ENCODE data around the gene CORO1C. TPM values are rescaled to one million over a fixed set of nuclear protein-coding genes. Genes with fewer than 3 reads are reported as not detected.

CORO1C gene
- polyA plus RNA-seq, 2 of the 4 experiments (the other 2 are of a cell fraction), result 166 to 245 TPM

GRCh38 chr12:108722992-108723766, 8.1 kb downstream of the CORO1C start (continued):
- 0 out of 2 replicates have a peak, but pooled peaks have one; percentile 22 for TF ChIP-seq NFE2L2 (conservative IDR thresholded peaks at IDR 0.05; ENCODE audit: low read length)
- no peak for TF ChIP-seq RCOR1 (IDR thresholded peaks at IDR 0.05; ENCODE audit: low read depth, low read length)
- TF ChIP-seq NR3C1 (IDR thresholded peaks at IDR 0.05), result no peak
- TF ChIP-seq POLR2AphosphoS2 (conservative IDR thresholded peaks at IDR 0.05; ENCODE audit: low read length), result 0 out of 2 replicates have a peak, but pooled peaks have one; percentile 38
- no peak for TF ChIP-seq TP53 (CRISPR knock-in tag; IDR thresholded peaks at IDR 0.05)
- TF ChIP-seq SMC3 (IDR thresholded peaks at IDR 0.05), result no peak
- TF ChIP-seq KDM5A (IDR thresholded peaks at IDR 0.05), result no peak
- peak; percentile 71 for TF ChIP-seq JUNB (IDR thresholded peaks at IDR 0.05)
- no peak for TF ChIP-seq HEYL (CRISPR knock-in tag; IDR thresholded peaks at IDR 0.05)
- TF ChIP-seq HOXB13 (CRISPR knock-in tag; IDR thresholded peaks at IDR 0.05; ENCODE audit: low read depth), result no peak
- TF ChIP-seq RARB (CRISPR knock-in tag; IDR thresholded peaks at IDR 0.05), result no peak
- no peak for TF ChIP-seq ZC3H11A (IDR thresholded peaks at IDR 0.05)
- TF ChIP-seq, protein P1, sequence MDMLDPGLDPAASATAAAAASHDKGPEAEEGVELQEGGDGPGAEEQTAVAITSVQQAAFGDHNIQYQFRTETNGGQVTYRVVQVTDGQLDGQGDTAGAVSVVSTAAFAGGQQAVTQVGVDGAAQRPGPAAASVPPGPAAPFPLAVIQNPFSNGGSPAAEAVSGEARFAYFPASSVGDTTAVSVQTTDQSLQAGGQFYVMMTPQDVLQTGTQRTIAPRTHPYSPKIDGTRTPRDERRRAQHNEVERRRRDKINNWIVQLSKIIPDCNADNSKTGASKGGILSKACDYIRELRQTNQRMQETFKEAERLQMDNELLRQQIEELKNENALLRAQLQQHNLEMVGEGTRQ (IDR thresholded peaks at IDR 0.05), result peak; percentile 44
- no peak for TF ChIP-seq REST (IDR thresholded peaks at IDR 0.05)
- TF ChIP-seq EP300 (IDR thresholded peaks at IDR 0.05), result peak in 1 of 2 experiments; percentile 28; a peak in 1 of 5 replicates
- 0 out of 4 replicates have a peak, but pooled peaks of 1 of the 2 experiments have one; percentile 2 for TF ChIP-seq CEBPB (IDR thresholded peaks at IDR 0.05)
- no peak for TF ChIP-seq FOSB (CRISPR knock-in tag; IDR thresholded peaks at IDR 0.05)
- no peak for TF ChIP-seq KDM1A (IDR thresholded peaks at IDR 0.05; ENCODE audit: low read depth)
- no peak for TF ChIP-seq ZNF302 (CRISPR knock-in tag; IDR thresholded peaks at IDR 0.05)
- TF ChIP-seq, protein P2, sequence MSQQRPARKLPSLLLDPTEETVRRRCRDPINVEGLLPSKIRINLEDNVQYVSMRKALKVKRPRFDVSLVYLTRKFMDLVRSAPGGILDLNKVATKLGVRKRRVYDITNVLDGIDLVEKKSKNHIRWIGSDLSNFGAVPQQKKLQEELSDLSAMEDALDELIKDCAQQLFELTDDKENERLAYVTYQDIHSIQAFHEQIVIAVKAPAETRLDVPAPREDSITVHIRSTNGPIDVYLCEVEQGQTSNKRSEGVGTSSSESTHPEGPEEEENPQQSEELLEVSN (IDR thresholded peaks at IDR 0.05; ENCODE audit: borderline replicate concordance, low read depth), result no peak
- no peak for TF ChIP-seq NPAS2 (CRISPR knock-in tag; IDR thresholded peaks at IDR 0.05; ENCODE audit: borderline replicate concordance)
- TF ChIP-seq EHMT2 (IDR thresholded peaks at IDR 0.05; ENCODE audit: low read depth), result no peak
- no peak for TF ChIP-seq SREBF2 (IDR thresholded peaks at IDR 0.05)
- TF ChIP-seq EHF (CRISPR knock-in tag; IDR thresholded peaks at IDR 0.05), result no peak
- no peak for TF ChIP-seq CTCF (IDR thresholded peaks at IDR 0.05)
- TF ChIP-seq, protein P3, sequence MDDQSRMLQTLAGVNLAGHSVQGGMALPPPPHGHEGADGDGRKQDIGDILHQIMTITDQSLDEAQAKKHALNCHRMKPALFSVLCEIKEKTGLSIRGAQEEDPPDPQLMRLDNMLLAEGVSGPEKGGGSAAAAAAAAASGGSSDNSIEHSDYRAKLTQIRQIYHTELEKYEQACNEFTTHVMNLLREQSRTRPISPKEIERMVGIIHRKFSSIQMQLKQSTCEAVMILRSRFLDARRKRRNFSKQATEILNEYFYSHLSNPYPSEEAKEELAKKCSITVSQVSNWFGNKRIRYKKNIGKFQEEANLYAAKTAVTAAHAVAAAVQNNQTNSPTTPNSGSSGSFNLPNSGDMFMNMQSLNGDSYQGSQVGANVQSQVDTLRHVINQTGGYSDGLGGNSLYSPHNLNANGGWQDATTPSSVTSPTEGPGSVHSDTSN (IDR thresholded peaks at IDR 0.05), result no peak
- TF ChIP-seq HDAC2 (IDR thresholded peaks at IDR 0.05), result no peak
- TF ChIP-seq RAD21 (conservative IDR thresholded peaks at IDR 0.05 in 1 of 2, IDR thresholded peaks at IDR 0.05 in 1 of 2), result peak; percentile 11 to 13; a peak in 2 of 5 replicates
- TF ChIP-seq HES2 (IDR thresholded peaks at IDR 0.05), result no peak
- no peak for TF ChIP-seq RFX5 (IDR thresholded peaks at IDR 0.05)
- TF ChIP-seq, protein P4, sequence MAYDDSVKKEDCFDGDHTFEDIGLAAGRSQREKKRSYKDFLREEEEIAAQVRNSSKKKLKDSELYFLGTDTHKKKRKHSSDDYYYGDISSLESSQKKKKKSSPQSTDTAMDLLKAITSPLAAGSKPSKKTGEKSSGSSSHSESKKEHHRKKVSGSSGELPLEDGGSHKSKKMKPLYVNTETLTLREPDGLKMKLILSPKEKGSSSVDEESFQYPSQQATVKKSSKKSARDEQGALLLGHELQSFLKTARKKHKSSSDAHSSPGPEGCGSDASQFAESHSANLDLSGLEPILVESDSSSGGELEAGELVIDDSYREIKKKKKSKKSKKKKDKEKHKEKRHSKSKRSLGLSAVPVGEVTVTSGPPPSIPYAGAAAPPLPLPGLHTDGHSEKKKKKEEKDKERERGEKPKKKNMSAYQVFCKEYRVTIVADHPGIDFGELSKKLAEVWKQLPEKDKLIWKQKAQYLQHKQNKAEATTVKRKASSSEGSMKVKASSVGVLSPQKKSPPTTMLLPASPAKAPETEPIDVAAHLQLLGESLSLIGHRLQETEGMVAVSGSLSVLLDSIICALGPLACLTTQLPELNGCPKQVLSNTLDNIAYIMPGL (CRISPR knock-in tag; IDR thresholded peaks at IDR 0.05; ENCODE audit: borderline replicate concordance), result no peak
